ENCODE data around the gene FCRL4.
"Not testable (repeated sequence)": the region's sequence is repeated elsewhere in the genome, so short reads cannot be mapped to it uniquely, and the experiment has no call there.

The FCRL4 gene

DNA sequence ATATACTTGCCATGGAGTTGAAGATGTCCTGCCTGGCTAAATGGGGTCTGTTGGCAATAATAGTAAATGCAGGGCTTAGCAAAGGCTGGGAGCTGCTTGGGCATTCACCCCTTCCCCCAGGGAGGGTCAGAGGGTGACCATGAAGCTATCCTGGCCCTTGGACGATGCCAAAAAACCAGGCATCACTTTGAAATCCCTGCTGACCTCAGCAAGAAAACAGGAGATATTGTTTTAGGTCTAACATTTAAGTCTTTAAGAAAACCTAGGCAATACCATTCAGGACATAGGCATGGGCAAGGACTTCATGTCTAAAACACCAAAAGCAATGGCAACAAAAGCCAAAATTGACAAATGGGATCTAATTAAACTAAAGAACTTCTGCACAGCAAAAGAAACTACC lies 49.8 kb downstream of the FCRL4 start:
- not testable (repeated sequence) for DNase-seq

DNA sequence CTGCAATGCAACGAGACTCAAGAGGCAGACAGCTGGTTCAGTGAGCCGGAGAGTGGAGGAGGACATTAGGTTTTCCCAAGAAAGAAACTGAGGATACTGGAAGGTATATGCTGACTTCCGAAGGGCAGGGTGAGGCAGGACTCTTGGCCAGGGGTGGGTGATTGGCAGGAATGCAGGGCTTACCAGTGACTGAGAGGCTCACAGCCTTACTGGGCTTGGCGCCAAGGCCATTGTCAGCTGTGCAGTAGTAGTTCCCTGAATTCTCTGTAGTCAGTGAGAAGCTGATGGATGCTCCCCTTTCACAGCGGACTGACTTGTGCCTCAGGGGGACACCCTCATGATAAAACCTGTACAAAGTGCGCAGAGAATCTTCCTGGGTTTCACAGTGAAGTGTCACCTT lies 55.2 kb downstream of the FCRL4 start:
- no peak for DNase-seq

DNA sequence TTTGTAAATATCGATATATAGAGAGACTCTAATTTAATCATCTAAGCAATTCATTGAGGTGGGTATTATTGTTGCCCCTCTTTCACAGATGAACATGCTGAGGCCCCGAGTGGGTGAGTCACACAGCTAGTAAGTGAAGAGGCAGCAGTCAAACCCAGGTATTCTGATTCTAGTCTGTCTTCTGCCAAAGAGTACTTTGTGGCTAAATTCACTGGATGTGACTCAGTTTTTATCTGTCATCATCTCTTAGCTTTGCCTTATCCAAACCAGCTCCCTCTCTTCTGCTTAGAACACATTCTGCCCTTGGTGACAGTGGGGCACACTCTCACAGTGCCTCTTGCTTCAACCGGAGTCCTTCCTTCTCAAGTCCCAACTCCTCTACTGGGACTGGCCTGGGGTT lies 57.0 kb downstream of the FCRL4 start:
- DNase-seq, result no peak

GRCh38 chr1:157540160-157540748 lies 57.6 kb downstream of the FCRL4 start:
- DNase-seq, result no peak

GRCh38 chr1:157539568-157539967 lies 58.3 kb downstream of the FCRL4 start:
- no peak for DNase-seq

GRCh38 chr1:157532569-157532968 lies 65.3 kb downstream of the FCRL4 start:
- no peak for DNase-seq

DNA sequence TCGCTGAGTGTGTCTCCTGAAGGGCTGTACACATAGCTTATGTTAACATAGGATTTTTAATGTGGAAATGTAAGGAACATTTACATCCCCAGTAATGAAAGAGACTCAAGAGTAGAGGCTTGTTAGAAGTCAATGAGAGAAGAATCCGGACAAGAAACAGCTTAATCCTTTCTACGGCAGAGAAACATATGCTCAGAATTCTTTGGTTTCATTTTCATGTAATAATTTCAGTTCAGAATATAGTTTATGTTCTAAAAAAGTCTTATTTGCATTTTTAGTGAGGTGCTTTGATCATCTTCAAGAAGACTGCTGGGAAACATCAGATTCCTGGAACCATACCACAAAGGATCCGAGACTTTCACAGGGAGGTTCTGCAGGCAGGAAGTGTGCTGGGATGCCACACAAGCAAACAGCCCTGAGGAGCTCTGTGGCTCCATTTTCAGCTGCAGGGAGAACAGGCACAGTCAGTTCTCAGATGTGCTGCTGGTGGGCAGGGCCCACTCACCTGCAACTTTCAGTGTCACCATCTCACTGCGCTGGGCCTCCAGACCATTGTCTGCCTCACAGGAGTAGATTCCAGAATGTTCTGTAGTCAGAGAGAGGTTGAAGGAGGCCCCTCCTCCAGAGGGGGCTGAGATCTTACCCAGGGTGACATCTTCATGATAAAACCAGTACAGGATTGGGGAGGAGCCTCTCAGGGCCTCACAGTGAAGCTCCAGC lies 74.0 kb downstream of the FCRL4 start:
- DNase-seq, result no peak
